PC-3 (cell line): Measurements from ENCODE around the gene ARHGEF18. TPM values are rescaled to one million over a fixed set of nuclear protein-coding genes. Genes with fewer than 3 reads are reported as not detected.
A peak's percentile ranks its signal among the peaks of the same experiment; 100 is the strongest.

Experiments
- ATAC-seq: fragments of 200-7000 bp; cut with Tn5 transposase; 2 replicates; pipeline ENCODE4 v1.9.1; 2020; ENCODE audit warnings: mild to moderate bottlenecking, moderate library complexity
- BruUV-seq: library from RNA; stranded (reverse); fragments of 400-500 nt; replicated peaks from 2 replicates; lab custom pipeline; 2021; lab: Mats Ljungman, UMichigan
- CTCF ChIA-PET: fragments of 300-600 bp; sonication (Branson Sonifier 250); formaldehyde crosslinking; loops from one replicate; lab custom pipeline; 2022; ENCODE audit warnings: antibody characterized with exemption; lab: Charles Lee
- POLR2A ChIA-PET: fragments of 300-600 bp; sonication (Branson Sonifier 250); formaldehyde crosslinking; loops from one replicate; lab custom pipeline; 2022; ENCODE audit warnings: antibody characterized with exemption; ENCODE audit not compliant: unreplicated experiment; lab: Charles Lee
- DNase-seq: peaks from one replicate; pipeline ENCODE4 v3.0.0-alpha.2; 2015
- H2AFZ ChIP-seq: fragments of 300-600 bp; sonication (generic); 2 replicates; pipeline ENCODE4 v1.6.0; 2016; ENCODE audit warnings: antibody characterized with exemption, low read length
- H3F3A ChIP-seq: fragments of 300-600 bp; sonication (generic); one replicate; pipeline ENCODE4 v1.6.0; 2017; ENCODE audit warnings: antibody characterized with exemption, low read length, control low read depth, mild to moderate bottlenecking; ENCODE audit not compliant: unreplicated experiment
- H3K27ac ChIP-seq: fragments of 300-600 bp; sonication (generic); 2 replicates; pipeline ENCODE4 v1.5.1; 2016; ENCODE audit warnings: mild to moderate bottlenecking, low read length
- H3K27me3 ChIP-seq: fragments of 300-600 bp; sonication (generic); 2 replicates; pipeline ENCODE4 v1.6.1; 2016; ENCODE audit warnings: low read length, mixed read lengths
- H3K36me3 ChIP-seq: fragments of 300-600 bp; sonication (generic); 2 replicates; pipeline ENCODE4 v1.6.1; 2016; ENCODE audit warnings: low read depth, mixed run types, low read length, mixed read lengths
- H3K4me1 ChIP-seq: fragments of 300-600 bp; sonication (generic); 2 replicates; pipeline ENCODE4 v1.5.1; 2016; ENCODE audit warnings: low read length; ENCODE audit not compliant: insufficient read depth
- H3K4me2 ChIP-seq: fragments of 300-600 bp; sonication (generic); 2 replicates; pipeline ENCODE4 v1.6.0; 2016; ENCODE audit warnings: low read length
- H3K4me3 ChIP-seq: fragments of 300-600 bp; sonication (generic); 2 replicates; pipeline ENCODE4 v1.5.1; 2016; ENCODE audit warnings: mild to moderate bottlenecking, low read length, mixed read lengths
- H3K79me2 ChIP-seq: fragments of 300-600 bp; sonication (generic); 2 replicates; pipeline ENCODE4 v1.6.1; 2017; ENCODE audit warnings: low read length, mixed read lengths
- H3K9ac ChIP-seq: fragments of 300-600 bp; sonication (generic); 2 replicates; pipeline ENCODE4 v1.6.0; 2016; ENCODE audit warnings: mild to moderate bottlenecking, low read length
- H3K9me2 ChIP-seq: fragments of 300-600 bp; sonication (generic); replicated peaks from 2 replicates; pipeline ENCODE4 v1.6.1; 2016; ENCODE audit warnings: mixed run types, low read length, mixed read lengths
- H3K9me3 ChIP-seq: fragments of 300-600 bp; sonication (generic); 2 replicates; pipeline ENCODE4 v1.6.1; 2016; ENCODE audit warnings: low read length, mixed read lengths
- H4K20me1 ChIP-seq: fragments of 300-600 bp; sonication (generic); 2 replicates; pipeline ENCODE4 v1.6.1; 2016; ENCODE audit warnings: low read length, mixed read lengths
- EZH2 ChIP-seq: fragments of 300-600 bp; sonication (generic); IDR thresholded peaks from one replicate; pipeline ENCODE4 v1.6.1; 2017; ENCODE audit warnings: antibody characterized with exemption, mild to moderate bottlenecking, low read length; ENCODE audit not compliant: unreplicated experiment
- EZH2phosphoT487 ChIP-seq: fragments of 300-600 bp; sonication (generic); IDR thresholded peaks from 2 replicates; pipeline ENCODE4 v1.6.1; 2018; ENCODE audit warnings: mild to moderate bottlenecking, antibody characterized with exemption, low read length, borderline replicate concordance
- intact Hi-C: fragments of 100-400 bp; cut with micrococcal nuclease; formaldehyde crosslinking; loops from 2 replicates; pipeline ENCODE4 v1.9.0; 2023
- total RNA-seq: library from RNA; depleted of rRNA; stranded (reverse); fragments of >200 nt; gene quantifications from 2 replicates; pipeline ENCODE4 v1.2.3, GENCODE V29; 2014
- TF ChIP-seq, protein P1 (sequence below): fragments of 300-600 bp; sonication (generic); conservative IDR thresholded peaks from 2 replicates; pipeline ENCODE4 v1.5.1; 2017; ENCODE audit warnings: antibody characterized with exemption, low read depth, mild to moderate bottlenecking, low read length

The ARHGEF18 gene
- total RNA-seq, 1 experiment from 2014 or later: 65.1 TPM

DNA sequence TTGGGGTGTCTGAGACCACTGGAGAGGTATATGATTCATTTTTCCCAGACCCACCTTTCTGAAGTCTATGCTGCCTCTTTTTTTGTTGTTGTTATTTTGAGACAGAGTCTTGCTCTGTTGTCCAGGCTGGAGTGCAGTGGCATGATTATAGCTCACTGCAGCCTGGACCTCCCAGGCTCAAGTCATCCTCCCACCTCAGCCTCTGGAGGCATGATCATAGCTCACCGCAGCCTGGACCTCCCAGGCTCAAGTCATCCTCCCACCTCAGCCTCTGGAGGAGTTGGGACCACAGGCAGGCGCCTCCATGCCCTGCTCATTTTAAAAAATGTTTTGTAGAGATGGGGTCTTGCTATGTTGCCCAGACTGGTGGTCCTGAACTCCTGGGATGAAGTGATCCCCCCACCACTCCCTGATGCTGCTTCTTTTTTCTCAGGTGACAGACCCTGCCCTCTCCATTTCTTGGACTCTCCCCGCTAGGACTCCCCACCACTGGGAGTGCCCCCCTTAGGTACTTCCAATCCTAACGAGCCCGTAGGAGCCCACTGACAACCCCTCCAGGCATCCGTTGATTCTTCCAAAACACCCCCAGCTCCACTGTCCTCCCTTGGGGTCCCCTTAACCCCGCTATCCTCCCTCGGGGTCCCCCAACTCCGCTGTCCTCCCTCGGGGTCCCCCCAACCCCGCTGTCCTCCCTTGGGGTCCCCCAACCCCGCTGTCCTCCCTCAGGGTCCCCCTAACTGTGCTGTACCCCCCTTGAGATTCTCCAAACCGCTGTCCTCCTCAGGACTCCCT lies 45.4 kb downstream of the ARHGEF18 start:
- Histone ChIP-seq H3F3A (peaks cover 7% of the 10 kb centered on the region), H3K4me1 (peaks cover 47% of the 10 kb centered on the region), H3K9ac (peak overlapping the region; percentile 92), H3K9me2 (no peaks in the 10 kb centered on the region), H3K79me2 (peaks cover 53% of the 10 kb centered on the region), H3K27ac (peak overlapping the region; percentile 12; the same call in 1 of the 2 replicates), H3K36me3 (no peaks in the 10 kb centered on the region), H2AFZ (peak overlapping the region; percentile 74), H3K4me3 (peak overlapping the region; percentile 84), H3K27me3 (no peaks in the 10 kb centered on the region), H4K20me1 (peaks cover 9% of the 10 kb centered on the region; the same call in 1 of the 2 replicates), H3K9me3 (no peaks in the 10 kb centered on the region), H3K4me2 (peak overlapping the region; percentile 99)
- DNase-seq: no peak
- POLR2A ChIA-PET: interaction anchor here (0.6 to 0.7 kb wide), 2 partner anchors 259 to 525 kb away, joined by 4 to 7 read pairs; no protein-coding TSS in a partner anchor
- no TSS peak for BruUV-seq
- intact Hi-C loops: loop anchor here (10.0 kb wide), 1 partner anchor 111 kb away; no protein-coding TSS in a partner anchor
- CTCF ChIA-PET: no interaction called here
- TF ChIP-seq, protein P1, sequence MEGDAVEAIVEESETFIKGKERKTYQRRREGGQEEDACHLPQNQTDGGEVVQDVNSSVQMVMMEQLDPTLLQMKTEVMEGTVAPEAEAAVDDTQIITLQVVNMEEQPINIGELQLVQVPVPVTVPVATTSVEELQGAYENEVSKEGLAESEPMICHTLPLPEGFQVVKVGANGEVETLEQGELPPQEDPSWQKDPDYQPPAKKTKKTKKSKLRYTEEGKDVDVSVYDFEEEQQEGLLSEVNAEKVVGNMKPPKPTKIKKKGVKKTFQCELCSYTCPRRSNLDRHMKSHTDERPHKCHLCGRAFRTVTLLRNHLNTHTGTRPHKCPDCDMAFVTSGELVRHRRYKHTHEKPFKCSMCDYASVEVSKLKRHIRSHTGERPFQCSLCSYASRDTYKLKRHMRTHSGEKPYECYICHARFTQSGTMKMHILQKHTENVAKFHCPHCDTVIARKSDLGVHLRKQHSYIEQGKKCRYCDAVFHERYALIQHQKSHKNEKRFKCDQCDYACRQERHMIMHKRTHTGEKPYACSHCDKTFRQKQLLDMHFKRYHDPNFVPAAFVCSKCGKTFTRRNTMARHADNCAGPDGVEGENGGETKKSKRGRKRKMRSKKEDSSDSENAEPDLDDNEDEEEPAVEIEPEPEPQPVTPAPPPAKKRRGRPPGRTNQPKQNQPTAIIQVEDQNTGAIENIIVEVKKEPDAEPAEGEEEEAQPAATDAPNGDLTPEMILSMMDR: no peak
- TF ChIP-seq EZH2 (no peak), EZH2phosphoT487 (no peak)
- no peak for ATAC-seq

DNA sequence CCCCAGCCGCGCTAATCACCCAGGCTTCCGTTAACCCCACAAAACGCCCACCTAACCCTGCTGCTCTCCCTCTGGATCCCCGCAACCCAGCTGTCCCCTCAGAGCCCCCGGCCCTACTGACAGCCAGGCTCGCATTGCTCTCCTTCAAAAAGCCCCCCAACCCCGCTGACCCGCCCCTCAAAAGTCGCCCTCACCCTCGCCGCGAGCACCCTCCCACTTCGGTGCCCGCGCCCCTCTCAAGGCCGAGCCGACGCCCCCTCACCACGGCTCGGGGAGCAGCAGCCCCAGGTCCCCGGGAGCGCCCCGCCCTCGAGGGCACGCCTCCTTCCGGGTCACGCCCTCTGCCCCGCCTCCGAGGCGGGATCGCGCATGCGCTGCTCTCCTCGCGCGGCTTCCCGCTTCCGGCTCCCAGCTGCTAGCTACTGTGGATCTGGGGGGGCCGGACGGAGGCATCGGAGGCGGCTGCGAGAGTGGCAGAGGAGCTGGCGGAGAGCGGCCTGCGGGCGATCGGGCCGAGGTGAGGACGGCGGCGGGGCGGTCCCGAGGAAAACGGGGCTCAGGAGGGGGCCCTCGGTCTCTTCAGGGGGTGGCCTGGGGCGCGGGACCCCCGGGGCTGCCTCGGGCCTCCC lies 46.1 kb downstream of the ARHGEF18 start:
- peak; percentile 35 for ATAC-seq
- no TSS peak for BruUV-seq
- Histone ChIP-seq H3K9ac (peak overlapping the region; percentile 92), H3F3A (peaks cover 9% of the 10 kb centered on the region), H3K4me1 (peaks cover 54% of the 10 kb centered on the region), H3K4me3 (peak overlapping the region; percentile 84), H3K4me2 (peak overlapping the region; percentile 99), H2AFZ (peak overlapping the region; percentile 74), H3K79me2 (peaks cover 56% of the 10 kb centered on the region), H3K27me3 (no peaks in the 10 kb centered on the region), H3K9me3 (no peaks in the 10 kb centered on the region), H3K36me3 (no peaks in the 10 kb centered on the region), H3K9me2 (no peaks in the 10 kb centered on the region), H4K20me1 (peaks cover 10% of the 10 kb centered on the region; the same call in 1 of the 2 replicates), H3K27ac (peak overlapping the region; percentile 13)
- ChIA-PET CTCF (no interaction called here), POLR2A (interaction anchor here (0.6 to 0.7 kb wide), 2 partner anchors 260 to 525 kb away, joined by 4 to 7 read pairs; no protein-coding TSS in a partner anchor)
- TF ChIP-seq EZH2phosphoT487 (no peak), EZH2 (no peak)
- TF ChIP-seq, protein P1: 0 out of 2 replicates have a peak, but pooled peaks have one; percentile 18
- intact Hi-C loops: loop anchor here (5.0 to 10.0 kb wide), 2 partner anchors 43 to 110 kb away; no protein-coding TSS in a partner anchor
- peak; percentile 96 for DNase-seq
